ENCODE measurements around the gene LIPC.

DNA sequence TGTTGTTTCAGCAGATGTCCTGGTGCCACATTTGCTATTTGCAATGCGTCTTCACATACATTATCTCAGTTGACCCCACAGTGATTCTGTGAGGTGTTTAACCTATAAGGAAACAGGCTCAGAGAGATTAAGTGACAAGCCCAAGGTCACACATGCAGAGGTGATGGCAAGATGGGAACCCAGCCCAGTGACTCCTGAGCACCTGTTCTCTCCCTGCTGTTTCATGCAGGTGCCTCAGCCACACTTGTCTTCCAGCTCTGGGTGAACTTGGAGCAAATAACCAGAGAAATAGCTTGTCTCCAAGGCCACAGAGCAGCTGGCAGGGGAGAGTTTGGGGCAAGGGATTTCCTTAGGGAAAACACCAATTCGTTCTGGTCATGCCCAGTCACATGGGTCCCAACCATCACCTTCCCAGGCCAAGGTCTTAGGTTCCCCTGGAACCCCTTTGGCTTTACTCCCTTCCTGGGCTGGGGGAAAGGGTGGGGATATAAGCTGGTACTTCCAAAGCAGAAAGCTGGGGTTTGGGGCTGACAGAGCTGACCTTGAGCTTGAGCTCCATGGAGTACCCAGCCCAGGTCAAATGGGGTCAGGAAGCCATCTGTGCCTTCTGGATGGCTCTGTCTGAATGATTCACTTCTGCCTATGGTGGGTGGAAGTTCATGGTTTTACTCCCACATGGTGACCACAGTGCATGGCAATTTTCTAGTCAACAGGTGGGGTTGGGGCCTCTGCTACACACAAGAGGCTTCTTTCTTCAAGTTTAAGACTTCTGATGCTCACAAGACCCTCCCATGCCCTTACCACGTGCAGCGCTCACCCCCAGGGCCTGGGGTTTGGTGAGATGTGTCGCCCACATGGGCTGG lies 22.4 kb downstream of the LIPC start:
- TF ChIP-seq POLR2A (IDR thresholded peaks at IDR 0.05): no peak
- TF ChIP-seq, protein P1, sequence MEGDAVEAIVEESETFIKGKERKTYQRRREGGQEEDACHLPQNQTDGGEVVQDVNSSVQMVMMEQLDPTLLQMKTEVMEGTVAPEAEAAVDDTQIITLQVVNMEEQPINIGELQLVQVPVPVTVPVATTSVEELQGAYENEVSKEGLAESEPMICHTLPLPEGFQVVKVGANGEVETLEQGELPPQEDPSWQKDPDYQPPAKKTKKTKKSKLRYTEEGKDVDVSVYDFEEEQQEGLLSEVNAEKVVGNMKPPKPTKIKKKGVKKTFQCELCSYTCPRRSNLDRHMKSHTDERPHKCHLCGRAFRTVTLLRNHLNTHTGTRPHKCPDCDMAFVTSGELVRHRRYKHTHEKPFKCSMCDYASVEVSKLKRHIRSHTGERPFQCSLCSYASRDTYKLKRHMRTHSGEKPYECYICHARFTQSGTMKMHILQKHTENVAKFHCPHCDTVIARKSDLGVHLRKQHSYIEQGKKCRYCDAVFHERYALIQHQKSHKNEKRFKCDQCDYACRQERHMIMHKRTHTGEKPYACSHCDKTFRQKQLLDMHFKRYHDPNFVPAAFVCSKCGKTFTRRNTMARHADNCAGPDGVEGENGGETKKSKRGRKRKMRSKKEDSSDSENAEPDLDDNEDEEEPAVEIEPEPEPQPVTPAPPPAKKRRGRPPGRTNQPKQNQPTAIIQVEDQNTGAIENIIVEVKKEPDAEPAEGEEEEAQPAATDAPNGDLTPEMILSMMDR (IDR thresholded peaks at IDR 0.05 in 4 of 5, conservative IDR thresholded peaks at IDR 0.05 in 1 of 5): no peak
